Tibial nerve (tissue), 3 donors: ENCODE data around the gene MYPN.

Experiments
- EP300 ChIP-seq, 2 donors: sonication (generic); formaldehyde crosslinking; IDR thresholded peaks; one replicate each; pipeline ENCODE4 v1.6.1; 2017; ENCODE audit warnings: antibody characterized with exemption in 2 of 2, mild to moderate bottlenecking in 1 of 2
- POLR2A ChIP-seq, 2 donors: fragments of 450-650 bp; IDR thresholded peaks; one replicate each; pipeline ENCODE4 v1.6.1; 2017; ENCODE audit warnings: antibody characterized with exemption in 2 of 2, mild to moderate bottlenecking in 2 of 2, moderate library complexity in 2 of 2

DNA sequence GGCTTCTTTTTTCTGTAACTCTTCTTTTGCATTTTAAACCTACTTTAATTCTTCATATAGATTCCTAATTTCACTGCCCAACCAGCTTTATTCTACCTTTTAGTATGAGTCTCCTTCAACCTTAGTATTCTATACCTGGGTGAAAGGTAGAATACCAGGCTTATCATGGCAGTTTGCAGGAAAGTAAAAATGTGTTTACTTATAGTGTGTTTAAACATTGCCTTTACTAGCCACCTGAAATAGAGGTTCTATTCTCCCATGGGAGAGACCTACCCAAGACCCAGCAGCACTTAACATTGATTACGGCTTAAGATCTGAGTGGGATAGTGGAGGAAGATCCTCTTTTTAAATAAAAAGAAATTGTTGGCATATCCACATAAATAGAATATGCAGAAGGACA is 1.6 kb upstream of the MYPN start:
- no peak for TF ChIP-seq EP300 (IDR thresholded peaks at IDR 0.05)
- TF ChIP-seq POLR2A (IDR thresholded peaks at IDR 0.05), result no peak
